Measurements from ENCODE around the gene TAS2R7. TPM values are rescaled to one million over a fixed set of nuclear protein-coding genes. Genes with fewer than 3 reads are reported as not detected.

TAS2R7 gene
- total RNA-seq, 1 experiment from 2014 or later = not detected

DNA sequence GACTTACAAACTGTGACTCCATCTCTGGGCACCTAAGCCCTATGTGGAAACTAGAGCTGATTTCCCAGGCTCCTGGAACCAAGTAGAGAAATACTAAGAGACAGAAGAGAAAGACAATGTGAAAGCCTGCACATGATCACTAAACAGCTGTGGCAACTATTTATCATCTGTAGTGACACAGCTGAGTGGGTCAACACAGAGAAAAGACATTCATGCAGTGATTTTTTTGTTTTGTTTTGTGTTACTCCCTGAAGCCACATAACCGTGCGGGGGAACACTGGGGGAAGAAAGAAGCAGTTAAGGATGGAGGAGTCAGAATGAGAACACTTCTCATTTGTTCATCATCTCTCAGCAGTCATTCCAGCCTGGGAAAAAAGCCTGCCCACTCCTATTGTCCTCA is 45.3 kb upstream of the TAS2R7 start:
- Histone ChIP-seq H2AK5ac (ENCODE audit: insufficient read length, low read length) (no peak overlapping the region), H2BK5ac (ENCODE audit: insufficient read length, low read length) (no peak overlapping the region), H3K23me2 (ENCODE audit: insufficient read length, low read depth, low read length, poor library complexity, severe bottlenecking) (no peaks in the 10 kb centered on the region), H3K9ac (ENCODE audit: extremely low read depth, insufficient read length, low read length) (no peak overlapping the region), H3K23ac (ENCODE audit: insufficient read length, low read depth, low read length) (no peak overlapping the region), H4K20me1 (ENCODE audit: control insufficient read depth, insufficient read depth, insufficient read length) (no peaks in the 10 kb centered on the region), H3K4me1 (ENCODE audit: insufficient read depth, low read length) (no peaks in the 10 kb centered on the region; the same call in 1 of the 2 replicates), H3K79me2 (ENCODE audit: insufficient read depth, low read length) (no peaks in the 10 kb centered on the region), H2AFZ (ENCODE audit: low read length) (no peak overlapping the region), H3K4me2 (ENCODE audit: insufficient read depth, insufficient read length, low read length) (no peak overlapping the region), H3K4ac (ENCODE audit: low read depth, low read length) (no peak overlapping the region), H3K14ac (ENCODE audit: insufficient read depth, low read length) (no peak overlapping the region), H3K27ac (ENCODE audit: insufficient read length, low read depth, low read length) (no peak overlapping the region), H4K8ac (replicated peaks; ENCODE audit: insufficient read length, low read depth, low read length) (no peak overlapping the region), H3K18ac (ENCODE audit: insufficient read length, low read depth, low read length) (no peak overlapping the region), H3K27me3 (ENCODE audit: insufficient read depth, low read length) (no peaks in the 10 kb centered on the region), H2BK120ac (ENCODE audit: low read depth, low read length, poor library complexity, severe bottlenecking) (no peak overlapping the region), H4K5ac (ENCODE audit: insufficient read length, low read depth, low read length) (no peak overlapping the region), H3K9me3 (ENCODE audit: control insufficient read depth, low read depth, low read length) (no peaks in the 10 kb centered on the region), H4K91ac (ENCODE audit: insufficient read length, low read depth, low read length) (no peak overlapping the region), H3K79me1 (ENCODE audit: insufficient read depth, low read depth, low read length, poor library complexity, severe bottlenecking) (no peaks in the 10 kb centered on the region), H3K56ac (ENCODE audit: insufficient read length, low read depth, low read length) (no peak overlapping the region), H3T11ph (ENCODE audit: low read length) (no peak overlapping the region), H2BK20ac (ENCODE audit: low read depth, low read length, poor library complexity, severe bottlenecking) (no peak overlapping the region), H2BK15ac (ENCODE audit: low read depth, low read length) (no peak overlapping the region), H2BK12ac (ENCODE audit: insufficient read length, low read depth, low read length) (no peak overlapping the region)
- peaks cover 7 to 14% (median 8%) of the 10 kb centered on the region in 3 experiments for H3K36me3 Mint-ChIP-seq (ENCODE audit: insufficient read depth in 1 of 3, low read depth in 3 of 3)
- peaks cover 8 to 9% of the 10 kb centered on the region in 2 experiments for H3K4me1 Mint-ChIP-seq
- no peaks in the 10 kb centered on the region for H3K9me3 Mint-ChIP-seq
- no peaks in the 10 kb centered on the region for H3K27me3 Mint-ChIP-seq (ENCODE audit: low read depth)
- H3K4me3 Mint-ChIP-seq = no peak overlapping the region
- WGBS (ENCODE audit: extremely low coverage, insufficient read length, low lambda C conversion rate) = no CpG with 5 or more reads among the region's 2 CpGs
- DNase-seq = no peak
- H3K27ac Mint-ChIP-seq = no peak overlapping the region
- TF ChIP-seq, protein P1, sequence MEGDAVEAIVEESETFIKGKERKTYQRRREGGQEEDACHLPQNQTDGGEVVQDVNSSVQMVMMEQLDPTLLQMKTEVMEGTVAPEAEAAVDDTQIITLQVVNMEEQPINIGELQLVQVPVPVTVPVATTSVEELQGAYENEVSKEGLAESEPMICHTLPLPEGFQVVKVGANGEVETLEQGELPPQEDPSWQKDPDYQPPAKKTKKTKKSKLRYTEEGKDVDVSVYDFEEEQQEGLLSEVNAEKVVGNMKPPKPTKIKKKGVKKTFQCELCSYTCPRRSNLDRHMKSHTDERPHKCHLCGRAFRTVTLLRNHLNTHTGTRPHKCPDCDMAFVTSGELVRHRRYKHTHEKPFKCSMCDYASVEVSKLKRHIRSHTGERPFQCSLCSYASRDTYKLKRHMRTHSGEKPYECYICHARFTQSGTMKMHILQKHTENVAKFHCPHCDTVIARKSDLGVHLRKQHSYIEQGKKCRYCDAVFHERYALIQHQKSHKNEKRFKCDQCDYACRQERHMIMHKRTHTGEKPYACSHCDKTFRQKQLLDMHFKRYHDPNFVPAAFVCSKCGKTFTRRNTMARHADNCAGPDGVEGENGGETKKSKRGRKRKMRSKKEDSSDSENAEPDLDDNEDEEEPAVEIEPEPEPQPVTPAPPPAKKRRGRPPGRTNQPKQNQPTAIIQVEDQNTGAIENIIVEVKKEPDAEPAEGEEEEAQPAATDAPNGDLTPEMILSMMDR (conservative IDR thresholded peaks at IDR 0.05) = no peak

Data from H9 (cell line).